ENCODE measurements around the gene NMRK2. TPM values are rescaled to one million over a fixed set of nuclear protein-coding genes. Genes with fewer than 3 reads are reported as not detected.

Gene NMRK2
- total RNA-seq, 1 experiment from 2014 or later, result 60.0 TPM

GRCh38 chr19:3964256-3965194, 31.7 kb downstream of the NMRK2 start:
- no peak overlapping the region for H2AK5ac ChIP-seq (ENCODE audit: insufficient read length, low read length)
- no peaks in the 10 kb centered on the region for H3K9me3 Mint-ChIP-seq
- no peak for DNase-seq

More at GRCh38 chr19:3964256-3965194, 31.7 kb downstream of the NMRK2 start:
- H3K27me3 ChIP-seq (ENCODE audit: insufficient read depth, low read length), result no peaks in the 10 kb centered on the region
- H3K9me3 ChIP-seq (ENCODE audit: control insufficient read depth, low read depth, low read length), result no peaks in the 10 kb centered on the region
- no peak overlapping the region for H3K23ac ChIP-seq (ENCODE audit: insufficient read length, low read depth, low read length)
- Mint-ChIP-seq H3K27ac (peak overlapping the region in 1 of 3 experiments; percentile 68; a peak in 2 of 7 replicates), H3K36me3 (ENCODE audit: insufficient read depth in 1 of 3, low read depth in 3 of 3) (peaks cover 37 to 86% (median 77%) of the 10 kb centered on the region in 3 experiments; a peak in 6 of 7 replicates), H3K27me3 (ENCODE audit: low read depth) (no peaks in the 10 kb centered on the region), H3K4me3 (no peak overlapping the region), H3K4me1 (peaks cover 16 to 22% of the 10 kb centered on the region in 2 experiments)
- H4K91ac ChIP-seq (ENCODE audit: insufficient read length, low read depth, low read length), result no peak overlapping the region
- H3K4me1 ChIP-seq (ENCODE audit: insufficient read depth, low read length), result peaks cover 2% of the 10 kb centered on the region; the same call in 1 of the 2 replicates
- H3K4ac ChIP-seq (ENCODE audit: low read depth, low read length), result no peak overlapping the region
- no CpG with 5 or more reads among the region's 60 CpGs for WGBS (ENCODE audit: extremely low coverage, insufficient read length, low lambda C conversion rate)
- no peak overlapping the region for H2BK12ac ChIP-seq (ENCODE audit: insufficient read length, low read depth, low read length)
- no peak overlapping the region for H2BK120ac ChIP-seq (ENCODE audit: low read depth, low read length, poor library complexity, severe bottlenecking)
- no peak overlapping the region for H3K18ac ChIP-seq (ENCODE audit: insufficient read length, low read depth, low read length)
- H3K56ac ChIP-seq (ENCODE audit: insufficient read length, low read depth, low read length), result no peak overlapping the region
- H2BK5ac ChIP-seq (ENCODE audit: insufficient read length, low read length), result no peak overlapping the region
- H3K79me2 ChIP-seq (ENCODE audit: insufficient read depth, low read length), result peaks cover 11% of the 10 kb centered on the region; the same call in 1 of the 2 replicates
- peaks cover 2% of the 10 kb centered on the region for H3K23me2 ChIP-seq (ENCODE audit: insufficient read length, low read depth, low read length, poor library complexity, severe bottlenecking)
- no peak overlapping the region for H3K9ac ChIP-seq (ENCODE audit: extremely low read depth, insufficient read length, low read length)
- peaks cover 7% of the 10 kb centered on the region for H3K79me1 ChIP-seq (ENCODE audit: insufficient read depth, low read depth, low read length, poor library complexity, severe bottlenecking)
- H3K27ac ChIP-seq (ENCODE audit: insufficient read length, low read depth, low read length), result no peak overlapping the region
- H3T11ph ChIP-seq (ENCODE audit: low read length), result no peak overlapping the region
- no peak overlapping the region for H2BK15ac ChIP-seq (ENCODE audit: low read depth, low read length)
- H3K14ac ChIP-seq (ENCODE audit: insufficient read depth, low read length), result no peak overlapping the region
- no peak overlapping the region for H2BK20ac ChIP-seq (ENCODE audit: low read depth, low read length, poor library complexity, severe bottlenecking)
- no peak overlapping the region for H4K5ac ChIP-seq (ENCODE audit: insufficient read length, low read depth, low read length)
- no peak overlapping the region for H2AFZ ChIP-seq (ENCODE audit: low read length)
- no peak overlapping the region for H3K4me2 ChIP-seq (ENCODE audit: insufficient read depth, insufficient read length, low read length)
- no peaks in the 10 kb centered on the region for H4K20me1 ChIP-seq (ENCODE audit: control insufficient read depth, insufficient read depth, insufficient read length)
- TF ChIP-seq, protein P1, sequence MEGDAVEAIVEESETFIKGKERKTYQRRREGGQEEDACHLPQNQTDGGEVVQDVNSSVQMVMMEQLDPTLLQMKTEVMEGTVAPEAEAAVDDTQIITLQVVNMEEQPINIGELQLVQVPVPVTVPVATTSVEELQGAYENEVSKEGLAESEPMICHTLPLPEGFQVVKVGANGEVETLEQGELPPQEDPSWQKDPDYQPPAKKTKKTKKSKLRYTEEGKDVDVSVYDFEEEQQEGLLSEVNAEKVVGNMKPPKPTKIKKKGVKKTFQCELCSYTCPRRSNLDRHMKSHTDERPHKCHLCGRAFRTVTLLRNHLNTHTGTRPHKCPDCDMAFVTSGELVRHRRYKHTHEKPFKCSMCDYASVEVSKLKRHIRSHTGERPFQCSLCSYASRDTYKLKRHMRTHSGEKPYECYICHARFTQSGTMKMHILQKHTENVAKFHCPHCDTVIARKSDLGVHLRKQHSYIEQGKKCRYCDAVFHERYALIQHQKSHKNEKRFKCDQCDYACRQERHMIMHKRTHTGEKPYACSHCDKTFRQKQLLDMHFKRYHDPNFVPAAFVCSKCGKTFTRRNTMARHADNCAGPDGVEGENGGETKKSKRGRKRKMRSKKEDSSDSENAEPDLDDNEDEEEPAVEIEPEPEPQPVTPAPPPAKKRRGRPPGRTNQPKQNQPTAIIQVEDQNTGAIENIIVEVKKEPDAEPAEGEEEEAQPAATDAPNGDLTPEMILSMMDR (conservative IDR thresholded peaks at IDR 0.05), result no peak
- no peak overlapping the region for H4K8ac ChIP-seq (replicated peaks; ENCODE audit: insufficient read length, low read depth, low read length)
